WTC11 (cell line): ENCODE measurements around the gene EXOSC2. TPM values are rescaled to one million over a fixed set of nuclear protein-coding genes. Genes with fewer than 3 reads are reported as not detected.

ENCODE experiments used
- ATAC-seq: fragments of 200-7000 bp; cut with Tn5 transposase; 2 replicates; pipeline ENCODE4 v1.10.0; 2021; ENCODE audit warnings: mild to moderate bottlenecking, moderate library complexity
- CTCF ChIA-PET: fragments of 300-600 bp; sonication (Branson Sonifier 250); formaldehyde crosslinking; loops from one replicate; lab custom pipeline; 2021; ENCODE audit warnings: antibody characterized with exemption; lab: Charles Lee
- POLR2A ChIA-PET: fragments of 350-600 bp; sonication (Branson Sonifier 250); formaldehyde crosslinking; loops from one replicate; lab custom pipeline; 2021; ENCODE audit warnings: antibody characterized with exemption; lab: Charles Lee
- DNase-seq: peaks from one replicate; pipeline ENCODE4 v3.0.0; 2021; ENCODE audit warnings: low spot score
- H3K27ac Mint-ChIP-seq: 2 replicates; pipeline ENCODE4 v1.8.0; 2021; ENCODE audit warnings: mixed read lengths
- H3K27me3 Mint-ChIP-seq: 2 replicates; pipeline ENCODE4 v1.8.0; 2021; ENCODE audit warnings: low read depth, mild to moderate bottlenecking, moderate library complexity, mixed read lengths
- H3K36me3 Mint-ChIP-seq: 2 replicates; pipeline ENCODE4 v1.8.0; 2021; ENCODE audit warnings: mixed read lengths
- H3K4me1 Mint-ChIP-seq: 2 replicates; pipeline ENCODE4 v1.8.0; 2022; ENCODE audit warnings: mixed read lengths
- H3K4me3 Mint-ChIP-seq: 2 replicates; pipeline ENCODE4 v1.8.0; 2021; ENCODE audit warnings: mild to moderate bottlenecking, moderate library complexity, mixed read lengths
- H3K9me3 Mint-ChIP-seq: 2 replicates; pipeline ENCODE4 v1.8.0; 2021; ENCODE audit warnings: mixed read lengths
- AFF4 ChIP-seq: sonication (generic); formaldehyde crosslinking; IDR thresholded peaks from 2 replicates; pipeline ENCODE4 v1.8.1; 2023; ENCODE audit warnings: mild to moderate bottlenecking, missing genetic modification reagents, borderline replicate concordance
- ARID4B ChIP-seq: sonication (generic); formaldehyde crosslinking; IDR thresholded peaks from 2 replicates; pipeline ENCODE4 v1.8.0; 2023; ENCODE audit warnings: missing genetic modification reagents, mild to moderate bottlenecking, borderline replicate concordance
- CREB1 ChIP-seq: sonication (generic); formaldehyde crosslinking; IDR thresholded peaks from 2 replicates; pipeline ENCODE4 v1.8.0; 2023; ENCODE audit warnings: mild to moderate bottlenecking, missing genetic modification reagents
- CTCF ChIP-seq: fragments of 200-600 bp; IDR thresholded peaks from 2 replicates; pipeline ENCODE4 v1.8.0; 2022; ENCODE audit warnings: antibody characterized with exemption
- E2F4 ChIP-seq: sonication (generic); formaldehyde crosslinking; IDR thresholded peaks from 2 replicates; pipeline ENCODE4 v1.8.1; 2022; ENCODE audit warnings: low read depth, mild to moderate bottlenecking, moderate library complexity, missing genetic modification reagents, borderline replicate concordance
- ELF4 ChIP-seq: sonication (generic); formaldehyde crosslinking; IDR thresholded peaks from 2 replicates; pipeline ENCODE4 v1.8.1; 2022; ENCODE audit warnings: low read depth, mild to moderate bottlenecking, moderate library complexity, missing genetic modification reagents
- EMX1 ChIP-seq: fragments of 250-450 bp; sonication (Bioruptor Pico); IDR thresholded peaks from 2 replicates; pipeline ENCODE4 v1.8.0; 2021; ENCODE audit warnings: mild to moderate bottlenecking
- ESRRA ChIP-seq: sonication (generic); formaldehyde crosslinking; IDR thresholded peaks from 2 replicates; pipeline ENCODE4 v1.8.1; 2022; ENCODE audit warnings: mild to moderate bottlenecking, missing genetic modification reagents, borderline replicate concordance
- HMGA2 ChIP-seq: fragments of 250-450 bp; sonication (Bioruptor Pico); IDR thresholded peaks from 2 replicates; pipeline ENCODE4 v1.4.0; 2021; ENCODE audit warnings: mild to moderate bottlenecking, moderate library complexity
- JAZF1 ChIP-seq: fragments of 250-450 bp; sonication (Bioruptor Pico); IDR thresholded peaks from 2 replicates; pipeline ENCODE4 v1.9.0; 2021; ENCODE audit warnings: moderate library complexity, mild to moderate bottlenecking, inconsistent platforms
- PREB ChIP-seq: sonication (generic); formaldehyde crosslinking; IDR thresholded peaks from 2 replicates; pipeline ENCODE4 v1.8.1; 2022; ENCODE audit warnings: mild to moderate bottlenecking, missing genetic modification reagents, moderate library complexity, borderline replicate concordance
- SMAD4 ChIP-seq: sonication (generic); formaldehyde crosslinking; IDR thresholded peaks from 2 replicates; pipeline ENCODE4 v1.8.0; 2022; ENCODE audit warnings: mild to moderate bottlenecking, missing genetic modification reagents
- ZNF121 ChIP-seq: sonication (generic); formaldehyde crosslinking; IDR thresholded peaks from 2 replicates; pipeline ENCODE4 v1.8.0; 2023; ENCODE audit warnings: missing genetic modification reagents
- ZNF263 ChIP-seq: sonication (generic); formaldehyde crosslinking; IDR thresholded peaks from 2 replicates; pipeline ENCODE4 v1.8.1; 2022; ENCODE audit warnings: low read depth, mild to moderate bottlenecking, moderate library complexity, missing genetic modification reagents
- ZNF512 ChIP-seq: sonication (generic); formaldehyde crosslinking; IDR thresholded peaks from 2 replicates; pipeline ENCODE4 v1.8.1; 2022; ENCODE audit warnings: missing genetic modification reagents, borderline replicate concordance
- ZNF532 ChIP-seq: fragments of 250-450 bp; sonication (Bioruptor Pico); IDR thresholded peaks from 2 replicates; pipeline ENCODE4 v1.9.0; 2021; ENCODE audit warnings: mild to moderate bottlenecking, borderline replicate concordance
- ZNF671 ChIP-seq: fragments of 250-450 bp; sonication (Bioruptor Pico); IDR thresholded peaks from 2 replicates; pipeline ENCODE4 v1.8.0; 2021; ENCODE audit warnings: mild to moderate bottlenecking
- total RNA-seq: library from RNA; stranded (reverse); gene quantifications from 3 replicates; pipeline ENCODE4 v1.2.3, GENCODE V29; 2021

EXOSC2 gene
- total RNA-seq, 1 experiment from 2014 or later: 76.1 TPM

- Mint-ChIP-seq H3K27ac (no peak overlapping the region; the same call in 1 of the 2 replicates), H3K4me1 (peaks cover 20% of the 10 kb centered on the region), H3K36me3 (0 out of 2 replicates have a peak, but pooled peaks cover 3% of the 10 kb centered on the region), H3K4me3 (no peak overlapping the region), H3K9me3 (peaks cover 4% of the 10 kb centered on the region; the same call in 1 of the 2 replicates), H3K27me3 (no peaks in the 10 kb centered on the region)
- ChIA-PET CTCF (interaction anchor here (0.6 to 1.0 kb wide), 2 partner anchors 11 to 36 kb away, joined by 4 read pairs; no protein-coding TSS in a partner anchor), POLR2A (interaction anchor here (1.1 kb wide), 1 partner anchor 17 kb away, joined by 3 read pairs; no protein-coding TSS in a partner anchor)
- DNase-seq (no peak), ATAC-seq (no peak)
- TF ChIP-seq CTCF (no peak), ESRRA (CRISPR knock-in tag) (no peak), JAZF1 (CRISPR knock-in tag) (no peak), ZNF512 (CRISPR knock-in tag) (no peak), CREB1 (no peak), HMGA2 (CRISPR knock-in tag) (no peak), SMAD4 (CRISPR knock-in tag) (no peak), ARID4B (CRISPR knock-in tag) (no peak), ELF4 (CRISPR knock-in tag) (no peak), E2F4 (no peak), AFF4 (CRISPR knock-in tag) (no peak), ZNF532 (CRISPR knock-in tag) (no peak), PREB (CRISPR knock-in tag) (no peak), ZNF671 (CRISPR knock-in tag) (no peak), ZNF263 (CRISPR knock-in tag) (no peak), EMX1 (CRISPR knock-in tag) (no peak), ZNF121 (CRISPR knock-in tag) (no peak)
Measured at GRCh38 chr9:130736834-130737233, 43.3 kb downstream of the EXOSC2 start.
